ENCODE results near the gene VAT1.
"Not testable (repeated sequence)": the region's sequence is repeated elsewhere in the genome, so short reads cannot be mapped to it uniquely, and the experiment has no call there.

Gene VAT1

GRCh38 chr17:42980766-42981397 lies 41.3 kb downstream of the VAT1 start:
- peaks cover 3% of the 10 kb centered on the region; the same call in 1 of the 2 replicates for H3K4me1 ChIP-seq (ENCODE audit: insufficient read depth, low read length)
- H3K4me3 ChIP-seq (ENCODE audit: low read length), result peak overlapping the region; percentile 76
- H3K9ac ChIP-seq (ENCODE audit: low read depth, low read length), result peak overlapping the region; percentile 72
- H3K36me3 ChIP-seq (ENCODE audit: insufficient read depth, low read length), result peaks cover 14% of the 10 kb centered on the region
- no peaks in the 10 kb centered on the region for H3K9me3 ChIP-seq (ENCODE audit: insufficient read depth, low read depth, low read length)
- peak overlapping the region; percentile 93 for H3K27ac ChIP-seq (ENCODE audit: low read depth, low read length)
- no peaks in the 10 kb centered on the region for H3K27me3 ChIP-seq (ENCODE audit: insufficient read depth, low read length)
- WGBS, result under 1% methylated on average over 66 of the region's 67 CpGs

- H3K4me3 ChIP-seq (ENCODE audit: low read length), result peak within 1 kb of the TSS; percentile 76
- under 1% methylated on average over 39 of the region's 39 CpGs for WGBS
- peaks cover 8% of the 10 kb centered on the region for H3K36me3 ChIP-seq (ENCODE audit: insufficient read depth, low read length)
- no peaks in the 10 kb centered on the region for H3K9me3 ChIP-seq (ENCODE audit: insufficient read depth, low read depth, low read length)
- H3K27me3 ChIP-seq (ENCODE audit: insufficient read depth, low read length), result no peaks in the 10 kb centered on the region
- peak within 1 kb of the TSS; percentile 72 for H3K9ac ChIP-seq (ENCODE audit: low read depth, low read length)
- peak within 1 kb of the TSS; percentile 93 for H3K27ac ChIP-seq (ENCODE audit: low read depth, low read length)
- peaks cover 3% of the 10 kb centered on the region; the same call in 1 of the 2 replicates for H3K4me1 ChIP-seq (ENCODE audit: insufficient read depth, low read length)
These were observed 41.9 kb downstream of the VAT1 start, which contains the start of gene RUNDC1 for GRCh38 chr17:42980274-42980765. Gene RUNDC1 (plus strand): TSS chr17:42980565. CDS start chr17:42980577, 12 bp downstream.

DNA sequence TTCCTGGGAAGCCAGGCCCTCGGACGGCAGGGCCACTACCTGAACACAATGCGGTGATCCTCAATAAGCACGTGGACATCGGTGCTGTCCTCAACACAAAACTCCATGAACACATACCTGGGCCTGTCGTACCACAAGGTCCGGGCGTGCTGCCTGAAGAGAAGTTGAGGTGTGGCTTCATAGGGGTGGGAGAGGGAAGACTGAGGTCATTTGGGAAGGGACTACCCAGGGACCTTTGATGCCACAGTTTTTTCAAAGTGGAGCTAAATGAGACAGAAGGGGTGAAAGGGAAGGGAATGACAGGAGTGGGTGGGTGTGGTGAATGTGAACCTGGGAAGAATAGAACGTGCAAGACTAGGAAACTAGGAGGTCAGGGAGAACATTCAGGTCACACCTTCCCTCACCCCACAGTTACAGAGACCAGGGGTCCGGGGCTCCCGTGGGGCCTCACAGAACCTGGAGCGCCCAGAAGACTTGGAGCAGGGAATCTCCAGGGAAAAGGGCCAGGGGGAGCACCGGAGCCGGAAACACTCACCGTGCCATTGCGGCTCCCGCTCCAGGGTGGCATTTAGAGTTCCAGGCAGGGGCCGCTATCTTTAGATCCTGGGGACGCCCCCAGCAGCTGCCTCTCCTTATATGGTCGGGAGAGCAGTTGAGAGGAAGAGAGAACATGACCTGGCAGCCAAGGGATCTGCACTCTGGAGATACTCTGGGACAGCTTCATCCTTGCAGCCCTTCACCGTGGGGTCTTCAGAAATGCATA lies 42.5 kb downstream of the VAT1 start, which contains the start of gene PTGES3L:
Gene PTGES3L (minus strand): TSS at position 570 of the 763 bp plus-strand sequence. CDS start 27 bp downstream, at position 543.
- peak within 1 kb of the TSS; percentile 72 for H3K9ac ChIP-seq (ENCODE audit: low read depth, low read length)
- no peaks in the 10 kb centered on the region for H3K9me3 ChIP-seq (ENCODE audit: insufficient read depth, low read depth, low read length)
- H3K4me3 ChIP-seq (ENCODE audit: low read length), result peak within 1 kb of the TSS; percentile 76
- peaks cover 3% of the 10 kb centered on the region; the same call in 1 of the 2 replicates for H3K4me1 ChIP-seq (ENCODE audit: insufficient read depth, low read length)
- H3K27me3 ChIP-seq (ENCODE audit: insufficient read depth, low read length), result no peaks in the 10 kb centered on the region
- peaks cover 4% of the 10 kb centered on the region; the same call in 1 of the 2 replicates for H3K36me3 ChIP-seq (ENCODE audit: insufficient read depth, low read length)
- 33% methylated on average over 21 of the region's 21 CpGs for WGBS
- peak within 1 kb of the TSS; percentile 93 for H3K27ac ChIP-seq (ENCODE audit: low read depth, low read length)

- not testable (repeated sequence) for H3K27me3 ChIP-seq (ENCODE audit: insufficient read depth, low read length); H3K27ac ChIP-seq (ENCODE audit: low read depth, low read length); H3K9me3 ChIP-seq (ENCODE audit: insufficient read depth, low read depth, low read length); H3K9ac ChIP-seq (ENCODE audit: low read depth, low read length); H3K4me3 ChIP-seq (ENCODE audit: low read length); H3K36me3 ChIP-seq (ENCODE audit: insufficient read depth, low read length); H3K4me1 ChIP-seq (ENCODE audit: insufficient read depth, low read length)
- 92% methylated on average over 16 of the region's 16 CpGs for WGBS
These were observed 46.5 kb downstream of the VAT1 start for GRCh38 chr17:42975701-42976100.

GRCh38 chr17:42975265-42975664 lies 46.9 kb downstream of the VAT1 start:
- no peak overlapping the region for H3K9ac ChIP-seq (ENCODE audit: low read depth, low read length)
- H3K27me3 ChIP-seq (ENCODE audit: insufficient read depth, low read length), result no peaks in the 10 kb centered on the region
- no peak overlapping the region for H3K4me3 ChIP-seq (ENCODE audit: low read length)
- H3K27ac ChIP-seq (ENCODE audit: low read depth, low read length), result no peak overlapping the region
- H3K36me3 ChIP-seq (ENCODE audit: insufficient read depth, low read length), result no peaks in the 10 kb centered on the region
- peaks cover 3% of the 10 kb centered on the region; the same call in 1 of the 2 replicates for H3K4me1 ChIP-seq (ENCODE audit: insufficient read depth, low read length)
- no peaks in the 10 kb centered on the region for H3K9me3 ChIP-seq (ENCODE audit: insufficient read depth, low read depth, low read length)
- WGBS, result 90% methylated on average over 2 of the region's 2 CpGs

- not testable (repeated sequence) for H3K9ac ChIP-seq (ENCODE audit: low read depth, low read length); H3K9me3 ChIP-seq (ENCODE audit: insufficient read depth, low read depth, low read length); H3K36me3 ChIP-seq (ENCODE audit: insufficient read depth, low read length); H3K27ac ChIP-seq (ENCODE audit: low read depth, low read length); H3K4me1 ChIP-seq (ENCODE audit: insufficient read depth, low read length); H3K4me3 ChIP-seq (ENCODE audit: low read length); H3K27me3 ChIP-seq (ENCODE audit: insufficient read depth, low read length)
- 82% methylated on average over 8 of the region's 18 CpGs for WGBS
These were observed 48.9 kb downstream of the VAT1 start for GRCh38 chr17:42973323-42973722.

- Histone ChIP-seq H3K4me1 (ENCODE audit: insufficient read depth, low read length) (no peaks in the 10 kb centered on the region), H3K4me3 (ENCODE audit: low read length) (no peak overlapping the region), H3K27me3 (ENCODE audit: insufficient read depth, low read length) (no peaks in the 10 kb centered on the region), H3K9ac (ENCODE audit: low read depth, low read length) (no peak overlapping the region), H3K27ac (ENCODE audit: low read depth, low read length) (no peak overlapping the region), H3K9me3 (ENCODE audit: insufficient read depth, low read depth, low read length) (no peaks in the 10 kb centered on the region), H3K36me3 (ENCODE audit: insufficient read depth, low read length) (no peaks in the 10 kb centered on the region)
- WGBS, result 94% methylated on average over 4 of the region's 5 CpGs
These were observed 50.6 kb downstream of the VAT1 start for GRCh38 chr17:42971589-42971988.

- WGBS, result 86% methylated on average over 4 of the region's 5 CpGs
- H3K9ac ChIP-seq (ENCODE audit: low read depth, low read length), result no peak overlapping the region
These were observed 53.1 kb downstream of the VAT1 start for GRCh38 chr17:42969001-42969581.

DNA sequence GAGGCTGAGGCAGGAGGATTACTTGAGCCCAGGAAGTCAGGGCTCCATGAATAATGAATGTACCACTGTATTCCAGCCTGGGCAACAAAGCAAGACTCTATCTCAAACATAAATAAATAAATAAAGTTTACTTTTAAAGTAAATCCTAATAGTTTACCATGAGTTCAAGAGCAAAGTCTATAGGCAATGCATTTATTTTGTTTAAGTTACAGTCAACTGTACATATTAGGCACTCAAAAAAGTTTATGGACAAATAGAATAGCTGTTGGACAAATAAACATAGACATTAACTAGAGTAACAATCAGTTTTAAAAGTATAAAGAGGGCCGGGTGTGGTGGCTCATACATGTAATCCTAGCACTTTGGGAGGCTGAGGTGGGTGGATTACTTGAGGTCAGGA lies 54.3 kb downstream of the VAT1 start:
- no peak overlapping the region for H3K27ac ChIP-seq (ENCODE audit: low read depth, low read length)
- no peak overlapping the region for H3K4me3 ChIP-seq (ENCODE audit: low read length)
- H3K9ac ChIP-seq (ENCODE audit: low read depth, low read length), result no peak overlapping the region
- WGBS, result no CpG with 5 or more reads among the region's 1 CpG
- H3K4me1 ChIP-seq (ENCODE audit: insufficient read depth, low read length), result 0 out of 2 replicates have a peak, but pooled peaks cover 5% of the 10 kb centered on the region
- H3K9me3 ChIP-seq (ENCODE audit: insufficient read depth, low read depth, low read length), result no peaks in the 10 kb centered on the region
- no peaks in the 10 kb centered on the region for H3K27me3 ChIP-seq (ENCODE audit: insufficient read depth, low read length)
- no peaks in the 10 kb centered on the region for H3K36me3 ChIP-seq (ENCODE audit: insufficient read depth, low read length)

More at GRCh38 chr17:42969001-42969581, 53.1 kb downstream of the VAT1 start:
- H3K9me3 ChIP-seq (ENCODE audit: insufficient read depth, low read depth, low read length), result no peaks in the 10 kb centered on the region
- H3K36me3 ChIP-seq (ENCODE audit: insufficient read depth, low read length), result no peaks in the 10 kb centered on the region
- H3K27ac ChIP-seq (ENCODE audit: low read depth, low read length), result no peak overlapping the region
- no peak overlapping the region for H3K4me3 ChIP-seq (ENCODE audit: low read length)
- H3K27me3 ChIP-seq (ENCODE audit: insufficient read depth, low read length), result no peaks in the 10 kb centered on the region
- H3K4me1 ChIP-seq (ENCODE audit: insufficient read depth, low read length), result no peaks in the 10 kb centered on the region
